HAP-1 (cell line): ENCODE data around the gene DHRS13.
"Not testable (repeated sequence)": the region's sequence is repeated elsewhere in the genome, so short reads cannot be mapped to it uniquely, and the experiment has no call there.

Experiments
- DNase-seq, 2 experiments: peaks; one replicate each; pipeline ENCODE4 v3.0.0-alpha.2; 2016 to 2020; ENCODE audit warnings: low spot score in 2 of 2
- H3K27me3 ChIP-seq: fragments of 250-450 bp; sonication (Bioruptor Pico); 2 replicates; pipeline ENCODE4 v1.5.1; 2020; ENCODE audit warnings: low read depth, mild to moderate bottlenecking, moderate library complexity
- H3K36me3 ChIP-seq: fragments of 250-450 bp; sonication (Bioruptor Pico); replicated peaks from 2 replicates; pipeline ENCODE4 v1.5.1; 2020; ENCODE audit warnings: mild to moderate bottlenecking
- H3K4me1 ChIP-seq: fragments of 250-450 bp; sonication (Bioruptor Pico); 2 replicates; pipeline ENCODE4 v1.5.1; 2020; ENCODE audit warnings: mild to moderate bottlenecking
- H3K4me3 ChIP-seq: fragments of 250-450 bp; sonication (Bioruptor Pico); 2 replicates; pipeline ENCODE4 v1.5.1; 2020; ENCODE audit warnings: mild to moderate bottlenecking, moderate library complexity
- H3K9me3 ChIP-seq: fragments of 250-450 bp; sonication (Bioruptor Pico); 2 replicates; pipeline ENCODE4 v1.5.1; 2020; ENCODE audit warnings: mild to moderate bottlenecking, moderate library complexity
- in situ Hi-C: fragments of 300-500 bp; cut with MboI; formaldehyde crosslinking; loops from 3 replicates; pipeline ENCODE4 v1.14.3; 2020; ENCODE audit warnings: low sequenced_read_pairs, inconsistent platforms, mixed read lengths

The DHRS13 gene

DNA sequence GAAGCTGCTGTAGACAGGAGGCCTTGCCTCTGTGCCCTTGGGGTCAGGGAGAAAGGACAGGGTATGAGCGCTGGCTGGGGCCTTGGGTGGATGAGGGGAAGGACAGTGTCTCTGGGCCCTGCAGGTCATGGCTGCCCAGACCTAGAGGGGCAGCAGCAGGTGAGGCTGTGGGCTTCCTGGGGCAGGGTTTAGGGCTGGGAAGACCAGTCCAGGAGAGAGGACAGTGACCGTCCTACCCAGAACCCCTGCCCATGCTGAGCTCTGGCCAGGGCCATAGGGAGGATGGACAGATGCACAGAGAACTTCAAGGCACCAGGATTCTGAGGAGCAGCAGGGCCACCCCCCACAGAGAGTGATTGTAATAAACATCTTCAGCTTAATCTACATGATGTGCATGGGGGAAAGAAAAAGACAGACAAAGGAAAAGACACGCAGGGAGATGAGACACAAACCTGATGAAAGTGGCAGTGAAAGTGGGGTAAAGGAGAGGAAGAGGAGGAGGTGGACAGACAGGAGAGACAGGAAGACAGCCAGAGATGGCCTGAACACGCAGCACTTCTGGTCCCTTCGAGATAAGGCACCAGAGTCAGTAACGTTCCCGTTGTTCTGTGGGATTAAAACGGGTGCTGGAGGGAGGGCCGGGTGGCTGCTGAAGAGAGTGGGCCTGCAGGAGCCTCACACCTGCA lies 22.9 kb downstream of the DHRS13 start:
- Histone ChIP-seq H3K36me3 (peaks cover 58% of the 10 kb centered on the region), H3K4me1 (no peaks in the 10 kb centered on the region), H3K27me3 (no peaks in the 10 kb centered on the region), H3K4me3 (no peak overlapping the region), H3K9me3 (no peaks in the 10 kb centered on the region)
- DNase-seq = no peak
- in situ Hi-C loops = loop anchor here (10.0 kb wide), 1 partner anchor 125 kb away; no protein-coding TSS in a partner anchor

- no peaks in the 10 kb centered on the region for H3K4me1 ChIP-seq
- H3K4me3 ChIP-seq = no peak overlapping the region
- no peaks in the 10 kb centered on the region for H3K9me3 ChIP-seq
- DNase-seq = peak in 1 of 2 experiments; percentile 53
- in situ Hi-C loops = no loop called here
- H3K36me3 ChIP-seq = peaks cover 49% of the 10 kb centered on the region
- no peaks in the 10 kb centered on the region for H3K27me3 ChIP-seq
Measured at GRCh38 chr17:28878981-28879380, 23.9 kb downstream of the DHRS13 start.

DNA sequence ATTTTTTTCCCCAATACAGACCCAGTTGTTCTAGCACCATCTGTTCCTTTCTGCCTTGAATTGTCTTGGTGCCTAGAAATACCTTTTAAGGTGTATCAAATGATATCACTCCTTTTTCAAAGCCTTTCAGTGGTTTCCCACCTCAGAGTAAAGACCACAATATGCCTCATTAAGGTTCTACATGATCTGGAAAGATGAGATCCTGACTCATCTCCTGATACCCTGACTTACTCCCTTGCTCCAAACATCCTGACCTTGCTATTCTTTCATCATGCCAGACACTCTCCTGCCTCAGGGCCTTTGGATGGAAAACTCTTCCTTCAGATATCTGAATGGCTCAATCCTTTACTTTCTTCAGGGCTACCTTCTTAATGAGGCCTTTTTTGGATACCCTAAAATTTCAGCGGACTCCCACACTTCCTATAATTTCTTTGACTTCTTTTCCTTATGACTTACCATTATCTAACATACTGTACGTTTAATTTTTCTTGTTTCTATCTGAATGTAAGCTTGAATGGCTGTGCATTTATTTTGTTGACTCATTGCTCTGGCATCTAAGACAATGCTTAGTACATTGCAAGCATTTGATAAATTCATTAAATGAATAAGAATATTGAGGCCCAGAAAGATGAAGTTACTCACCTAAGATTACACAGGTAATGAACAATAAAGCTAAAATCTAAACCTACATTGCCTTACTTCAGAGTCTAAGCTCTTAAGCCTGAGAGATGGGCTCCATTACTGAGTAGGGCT lies 24.5 kb downstream of the DHRS13 start:
- H3K4me3 ChIP-seq = no peak overlapping the region
- no peaks in the 10 kb centered on the region for H3K4me1 ChIP-seq
- DNase-seq = no peak
- H3K36me3 ChIP-seq = peaks cover 46% of the 10 kb centered on the region
- in situ Hi-C loops = no loop called here
- H3K27me3 ChIP-seq = no peaks in the 10 kb centered on the region
- H3K9me3 ChIP-seq = no peaks in the 10 kb centered on the region

GRCh38 chr17:28877150-28877711 lies 25.6 kb downstream of the DHRS13 start:
- DNase-seq, H3K27me3 ChIP-seq, H3K9me3 ChIP-seq, H3K4me1 ChIP-seq, H3K4me3 ChIP-seq, in situ Hi-C loops: not testable (repeated sequence)
- peaks cover 37% of the 10 kb centered on the region for H3K36me3 ChIP-seq

- DNase-seq = no peak
- Histone ChIP-seq H3K27me3 (no peaks in the 10 kb centered on the region), H3K9me3 (no peaks in the 10 kb centered on the region), H3K4me3 (no peak overlapping the region), H3K4me1 (no peaks in the 10 kb centered on the region), H3K36me3 (peaks cover 25% of the 10 kb centered on the region)
- in situ Hi-C loops = no loop called here
Measured at GRCh38 chr17:28875848-28876550, 26.9 kb downstream of the DHRS13 start.

DNA sequence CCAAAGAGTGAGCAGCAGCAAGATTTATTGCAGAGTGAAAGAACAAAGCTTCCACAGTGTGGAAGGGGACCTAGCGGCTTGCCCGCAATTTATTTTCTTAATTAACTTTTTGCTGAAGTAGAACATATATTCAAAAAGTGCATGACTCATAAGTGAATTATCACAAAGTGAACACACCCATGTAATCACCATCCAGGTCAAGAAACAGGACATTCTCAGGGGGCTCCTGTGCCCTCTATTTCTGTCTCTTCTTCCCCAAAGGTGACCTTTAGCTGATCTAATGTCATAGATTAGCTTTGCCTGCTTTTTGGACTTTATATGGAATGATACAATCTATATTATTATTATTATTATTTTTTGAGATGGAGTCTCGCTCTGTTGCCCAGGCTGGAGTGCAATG lies 28.1 kb downstream of the DHRS13 start:
- Histone ChIP-seq H3K4me3 (no peak overlapping the region), H3K9me3 (no peaks in the 10 kb centered on the region), H3K36me3 (peaks cover 12% of the 10 kb centered on the region), H3K4me1 (no peaks in the 10 kb centered on the region), H3K27me3 (no peaks in the 10 kb centered on the region)
- in situ Hi-C loops = no loop called here
- no peak for DNase-seq

DNA sequence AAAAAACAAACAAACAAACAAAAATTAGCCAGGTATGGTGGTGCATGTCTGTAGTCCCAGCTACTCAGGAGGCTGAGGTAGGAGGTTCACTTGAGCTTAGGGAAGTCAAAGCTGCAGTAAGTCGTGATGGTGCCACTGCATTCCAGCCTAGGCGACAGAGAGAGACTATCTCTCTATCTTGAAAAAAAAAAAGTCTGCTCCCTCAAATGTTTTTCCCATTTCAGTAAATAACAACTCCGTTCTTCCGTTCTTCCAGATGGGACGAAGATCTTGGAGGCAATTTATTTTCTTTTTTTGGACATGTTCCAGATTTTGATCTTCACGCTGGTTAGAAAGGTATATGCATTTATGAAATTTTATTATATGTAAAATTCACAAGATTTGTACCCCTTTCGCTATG lies 29.0 kb downstream of the DHRS13 start:
- no peaks in the 10 kb centered on the region for H3K27me3 ChIP-seq
- H3K4me1 ChIP-seq = no peaks in the 10 kb centered on the region
- in situ Hi-C loops = no loop called here
- H3K4me3 ChIP-seq = no peak overlapping the region
- H3K9me3 ChIP-seq = no peaks in the 10 kb centered on the region
- H3K36me3 ChIP-seq = peaks cover 3% of the 10 kb centered on the region
- no peak for DNase-seq

- no peaks in the 10 kb centered on the region for H3K27me3 ChIP-seq
- DNase-seq = no peak
- H3K4me1 ChIP-seq = no peaks in the 10 kb centered on the region
- H3K4me3 ChIP-seq = no peak overlapping the region
- in situ Hi-C loops = no loop called here
- H3K9me3 ChIP-seq = no peaks in the 10 kb centered on the region
- no peaks in the 10 kb centered on the region for H3K36me3 ChIP-seq
Measured at GRCh38 chr17:28871056-28871579, 31.8 kb downstream of the DHRS13 start.

DNA sequence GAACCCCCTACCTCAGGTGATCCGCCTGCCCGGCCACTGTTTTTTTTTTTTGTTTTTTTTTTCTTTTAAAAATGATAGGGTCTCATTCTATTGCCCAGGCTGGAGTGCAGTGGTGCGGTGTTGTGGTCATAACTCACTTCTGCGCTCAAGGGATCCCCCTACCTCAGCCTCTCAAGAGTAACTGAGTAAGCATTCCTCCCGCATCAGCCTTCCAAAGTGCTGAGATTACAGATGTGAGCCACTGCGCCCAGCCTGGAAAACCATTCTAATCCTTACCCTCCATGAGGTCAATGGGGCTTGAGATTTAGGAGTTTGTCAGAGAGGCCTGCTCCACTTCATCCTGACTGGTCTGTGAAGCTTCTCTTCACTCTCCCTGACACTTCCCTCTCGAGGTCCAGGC lies 35.6 kb downstream of the DHRS13 start:
- no peak overlapping the region for H3K4me3 ChIP-seq
- DNase-seq = no peak
- H3K36me3 ChIP-seq = no peaks in the 10 kb centered on the region
- H3K9me3 ChIP-seq = no peaks in the 10 kb centered on the region
- no peaks in the 10 kb centered on the region for H3K4me1 ChIP-seq
- in situ Hi-C loops = no loop called here
- H3K27me3 ChIP-seq = no peaks in the 10 kb centered on the region

GRCh38 chr17:28865946-28866752 lies 36.7 kb downstream of the DHRS13 start:
- Histone ChIP-seq H3K9me3 (no peaks in the 10 kb centered on the region), H3K36me3 (no peaks in the 10 kb centered on the region; the same call in 1 of the 2 replicates), H3K27me3 (no peaks in the 10 kb centered on the region), H3K4me1 (no peaks in the 10 kb centered on the region), H3K4me3 (no peak overlapping the region)
- no peak for DNase-seq
- in situ Hi-C loops = no loop called here

- peaks cover 7% of the 10 kb centered on the region for H3K36me3 ChIP-seq
- in situ Hi-C loops = no loop called here
Measured at GRCh38 chr17:28864991-28865849, 37.7 kb downstream of the DHRS13 start.

GRCh38 chr17:28863953-28864352 lies 38.9 kb downstream of the DHRS13 start:
- Histone ChIP-seq H3K4me3 (no peak overlapping the region), H3K36me3 (peaks cover 11% of the 10 kb centered on the region), H3K27me3 (no peaks in the 10 kb centered on the region), H3K9me3 (no peaks in the 10 kb centered on the region), H3K4me1 (no peaks in the 10 kb centered on the region)
- in situ Hi-C loops = no loop called here
- DNase-seq = no peak

More at GRCh38 chr17:28864991-28865849, 37.7 kb downstream of the DHRS13 start:
- H3K4me3 ChIP-seq = no peak overlapping the region
- no peaks in the 10 kb centered on the region for H3K27me3 ChIP-seq
- no peaks in the 10 kb centered on the region for H3K4me1 ChIP-seq
- no peak for DNase-seq
- H3K9me3 ChIP-seq = no peaks in the 10 kb centered on the region
